Stimulated activated naive CD8-positive, alpha-beta T cell treated with anti-CD3 and anti-CD28 coated beads, Interleukin-15, Interleukin-2, amounts not matched to agents 100 ng/mL and 50 ng/mL, for 24 hours (primary cell): ENCODE measurements around the gene ZNF44.

ENCODE experiments used
- H3K27ac Mint-ChIP-seq: one replicate; pipeline ENCODE4 v1.8.0; 2021; ENCODE audit warnings: mild to moderate bottlenecking, mixed read lengths
- H3K27me3 Mint-ChIP-seq: one replicate; pipeline ENCODE4 v1.8.0; 2021; ENCODE audit warnings: mixed read lengths
- H3K36me3 Mint-ChIP-seq: one replicate; pipeline ENCODE4 v1.8.0; 2021; ENCODE audit warnings: low read depth, mixed read lengths
- H3K4me1 Mint-ChIP-seq: one replicate; pipeline ENCODE4 v1.8.0; 2021; ENCODE audit warnings: low read depth, mixed read lengths
- H3K4me3 Mint-ChIP-seq: one replicate; pipeline ENCODE4 v1.8.0; 2021; ENCODE audit warnings: mild to moderate bottlenecking, mixed read lengths
- H3K9me3 Mint-ChIP-seq: one replicate; pipeline ENCODE4 v1.8.0; 2021; ENCODE audit warnings: mixed read lengths

The ZNF44 gene

DNA sequence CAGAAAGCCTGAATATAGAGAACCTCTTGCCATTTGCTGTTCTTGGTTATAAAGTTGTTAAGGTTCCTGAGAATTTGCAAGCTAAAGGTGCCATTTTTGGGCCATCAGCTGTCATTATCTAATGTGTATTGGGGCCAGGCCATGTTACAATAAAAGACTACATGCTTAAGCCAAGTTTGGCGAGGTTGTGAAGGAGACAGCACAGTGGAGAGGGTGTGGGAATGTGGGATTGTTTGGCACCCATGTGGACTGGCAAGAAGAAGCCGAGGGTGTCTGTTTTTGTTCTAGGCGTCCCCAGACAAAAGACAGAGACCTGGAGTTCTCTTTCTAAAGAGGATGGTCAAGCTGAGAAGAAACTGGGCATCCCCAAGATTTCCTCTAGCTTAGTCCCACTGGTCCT is 64.7 kb downstream of the ZNF44 start:
- no peak overlapping the region for H3K27ac Mint-ChIP-seq
- peaks cover 5% of the 10 kb centered on the region for H3K9me3 Mint-ChIP-seq
- no peaks in the 10 kb centered on the region for H3K27me3 Mint-ChIP-seq
- peaks cover 37% of the 10 kb centered on the region for H3K36me3 Mint-ChIP-seq
- H3K4me1 Mint-ChIP-seq, result no peaks in the 10 kb centered on the region
- H3K4me3 Mint-ChIP-seq, result no peak overlapping the region

DNA sequence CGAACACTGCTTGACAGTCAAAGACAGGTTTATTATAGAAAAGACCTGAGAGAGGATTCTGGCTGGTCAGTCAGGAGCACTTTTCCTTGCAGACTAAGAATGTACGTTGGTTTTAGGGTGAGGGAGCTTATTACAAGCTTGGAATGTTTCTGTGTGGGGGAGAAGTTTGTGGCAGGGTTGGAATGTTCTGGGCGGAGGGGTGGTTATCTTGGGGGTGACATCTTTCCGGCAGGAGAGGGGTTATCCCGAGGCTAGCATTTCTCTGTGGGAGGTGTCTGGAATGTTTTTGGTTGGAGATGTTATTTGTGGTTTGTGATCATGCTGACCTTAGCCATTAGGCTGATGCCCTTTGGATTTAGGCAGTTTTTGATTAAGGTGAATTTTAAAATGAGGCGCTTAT is 70.0 kb downstream of the ZNF44 start:
- Mint-ChIP-seq H3K9me3 (peaks cover 4% of the 10 kb centered on the region), H3K4me1 (no peaks in the 10 kb centered on the region), H3K36me3 (peaks cover 17% of the 10 kb centered on the region), H3K27me3 (no peaks in the 10 kb centered on the region), H3K27ac (no peak overlapping the region), H3K4me3 (no peak overlapping the region)

DNA sequence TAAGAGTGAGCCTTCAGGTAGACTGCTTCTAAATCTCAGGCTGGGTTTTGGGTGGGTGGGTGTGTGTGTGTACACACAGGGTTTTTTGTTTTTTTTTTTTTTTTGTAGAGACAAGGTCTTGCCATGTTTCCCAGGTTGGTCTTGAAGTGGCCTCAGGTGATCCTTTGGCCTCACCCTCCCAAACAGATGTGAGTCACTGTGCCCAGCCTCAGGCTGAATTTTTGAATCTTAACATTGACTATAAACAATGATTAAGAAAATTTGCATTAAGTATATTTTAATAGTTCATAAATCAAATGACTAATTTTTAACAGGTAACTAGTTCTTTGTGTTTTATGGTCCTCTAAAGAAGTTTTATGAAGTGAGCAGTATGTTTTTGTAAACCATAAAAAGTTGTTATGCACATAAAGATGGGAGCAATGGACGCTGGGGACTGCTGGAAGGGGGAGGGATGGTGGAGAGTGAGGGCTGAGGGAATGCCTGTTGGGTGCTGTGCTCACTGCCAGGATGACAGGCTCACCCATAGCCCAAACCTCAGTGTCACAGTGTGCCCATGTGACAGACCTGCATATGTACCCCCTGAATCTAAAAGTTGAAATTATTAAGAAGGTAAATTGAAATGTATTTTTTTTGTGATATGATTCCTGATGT is 71.6 kb downstream of the ZNF44 start:
- no peaks in the 10 kb centered on the region for H3K27me3 Mint-ChIP-seq
- no peak overlapping the region for H3K4me3 Mint-ChIP-seq
- H3K36me3 Mint-ChIP-seq, result peaks cover 17% of the 10 kb centered on the region
- no peak overlapping the region for H3K27ac Mint-ChIP-seq
- no peaks in the 10 kb centered on the region for H3K4me1 Mint-ChIP-seq
- H3K9me3 Mint-ChIP-seq, result peaks cover 14% of the 10 kb centered on the region
